NCI-H2171 (cell line): ENCODE data around the gene FCHO1.

ENCODE experiments used
- DNase-seq: peaks from one replicate; lab custom pipeline; 2025; lab: John Stamatoyannopoulos, UW

The FCHO1 gene

GRCh38 chr19:17733127-17733526 lies 18.1 kb upstream of the FCHO1 start:
- DNase-seq: no peak

- DNase-seq: no peak
These were observed 17.1 kb upstream of the FCHO1 start for GRCh38 chr19:17734146-17734545.

DNA sequence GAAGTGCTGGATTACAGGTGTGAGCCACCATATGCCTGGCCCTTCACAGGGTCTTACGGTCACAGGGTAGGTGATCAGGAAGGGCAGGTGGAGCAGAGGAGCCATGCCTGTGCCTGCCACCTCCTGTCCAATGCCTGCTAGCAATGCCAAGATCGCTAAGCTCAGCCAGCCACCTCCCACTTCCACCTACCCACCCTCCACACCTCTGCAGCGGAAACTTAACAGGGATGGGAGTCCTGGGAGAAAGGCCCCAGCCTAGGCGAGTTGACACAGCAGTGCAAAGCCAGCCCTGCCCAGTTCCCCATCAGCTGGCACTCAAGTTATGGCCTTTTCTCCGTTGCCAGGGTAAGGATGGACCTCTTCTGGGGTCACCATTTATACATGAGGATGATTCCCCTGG lies 15.9 kb upstream of the FCHO1 start:
- DNase-seq: no peak

DNA sequence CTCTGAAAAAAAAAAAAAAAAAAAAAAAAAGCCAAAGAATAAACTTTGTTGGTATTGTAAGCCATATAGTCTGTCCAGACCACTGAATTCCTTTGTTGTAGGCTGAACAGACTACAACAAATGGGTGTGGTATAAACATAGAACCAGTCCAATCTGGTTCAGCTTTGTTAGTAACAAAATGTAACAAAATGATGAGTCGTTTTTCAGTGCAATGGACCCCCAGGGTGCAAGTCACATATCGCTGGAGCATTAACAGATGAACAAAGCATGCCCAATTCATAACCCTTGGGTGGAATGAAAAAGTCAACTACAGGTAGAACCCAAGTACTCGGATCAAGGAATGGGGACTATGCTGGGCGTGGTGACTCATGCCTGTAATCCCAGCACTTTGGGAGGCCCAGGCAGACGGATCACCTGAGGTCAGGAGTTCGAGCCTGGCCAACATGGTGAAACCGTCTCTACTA lies 13.6 kb upstream of the FCHO1 start:
- no peak for DNase-seq

- DNase-seq: peak; percentile 91
These were observed 12.0 kb upstream of the FCHO1 start for GRCh38 chr19:17739121-17739875.

- DNase-seq: no peak
These were observed 9.8 kb upstream of the FCHO1 start for GRCh38 chr19:17741456-17741855.

DNA sequence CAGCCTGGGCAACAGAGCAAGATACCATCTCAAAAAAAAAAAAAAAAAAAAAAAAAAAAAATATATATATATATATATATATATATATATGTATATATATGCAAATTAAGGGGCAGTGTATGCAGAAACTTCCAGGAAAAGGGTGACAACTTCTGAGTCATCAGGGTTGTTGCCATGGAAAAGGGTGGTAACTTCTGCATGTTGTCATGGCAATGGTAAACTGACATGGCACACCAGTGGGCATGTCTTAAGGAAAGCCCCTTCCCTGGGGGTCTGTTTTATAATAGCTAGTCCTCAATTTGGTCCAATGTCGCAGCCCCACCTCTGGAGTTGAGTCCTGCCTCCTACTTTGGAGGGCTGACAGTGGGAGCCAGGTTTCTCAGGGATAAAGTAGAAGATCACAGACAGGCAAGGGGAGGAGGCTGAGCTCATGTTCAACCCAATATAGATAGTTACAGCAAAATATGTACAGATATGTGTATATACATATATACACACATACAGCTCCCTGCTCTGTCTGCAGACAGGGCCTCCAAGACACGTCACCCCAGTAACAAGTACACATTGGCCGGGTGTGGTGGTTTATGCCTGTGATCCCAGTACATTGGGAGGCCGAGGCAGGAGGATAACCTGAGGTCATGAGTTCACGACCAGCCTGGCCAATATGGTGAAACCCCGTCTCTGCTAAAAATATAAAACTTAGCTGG lies 7.2 kb upstream of the FCHO1 start:
- DNase-seq: no peak

DNA sequence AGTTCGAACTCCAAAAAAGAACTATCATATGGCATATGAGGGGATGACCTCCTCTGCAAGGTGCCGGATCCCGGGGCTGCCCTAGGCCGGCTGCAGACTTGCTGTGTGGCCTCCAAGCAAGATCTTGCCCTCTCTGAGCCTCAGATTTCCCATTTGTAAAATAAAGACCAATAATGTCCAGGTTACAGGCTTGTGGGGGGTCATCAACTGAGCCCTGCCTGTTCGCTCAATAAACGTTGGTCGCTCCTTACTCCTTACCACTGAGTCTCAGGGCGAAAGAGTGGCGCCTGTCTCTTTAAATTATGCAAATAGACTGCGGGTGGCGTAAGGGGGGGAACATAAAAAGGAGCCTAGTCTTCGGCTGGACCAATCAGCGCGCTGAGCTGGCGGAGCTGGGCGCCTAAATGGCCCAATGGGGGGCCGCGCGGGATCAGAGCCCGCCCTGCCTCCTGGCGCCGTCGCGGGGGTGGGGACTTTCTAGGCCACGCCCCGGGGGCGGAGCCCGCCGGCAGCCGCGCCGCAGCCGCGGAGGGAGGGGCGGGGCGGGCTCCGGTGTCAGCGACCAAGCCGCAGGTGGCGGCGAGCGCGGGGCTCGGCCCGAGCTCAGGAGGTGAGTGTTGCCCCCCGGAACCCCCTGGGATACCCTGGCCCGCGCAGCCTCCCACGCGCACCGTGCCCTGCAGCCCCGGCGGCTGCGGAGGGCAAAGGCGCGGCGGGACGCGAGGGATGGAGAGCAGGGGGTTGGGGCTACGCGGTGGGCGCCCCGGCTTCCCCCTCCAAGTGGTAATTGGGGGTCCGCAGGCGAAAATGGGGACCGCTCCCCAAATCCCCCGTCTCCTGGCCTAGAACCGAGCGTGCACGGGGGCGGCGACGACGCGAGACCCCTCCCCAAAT lies 3.8 kb upstream of the FCHO1 start:
- DNase-seq: peak; percentile 94

DNA sequence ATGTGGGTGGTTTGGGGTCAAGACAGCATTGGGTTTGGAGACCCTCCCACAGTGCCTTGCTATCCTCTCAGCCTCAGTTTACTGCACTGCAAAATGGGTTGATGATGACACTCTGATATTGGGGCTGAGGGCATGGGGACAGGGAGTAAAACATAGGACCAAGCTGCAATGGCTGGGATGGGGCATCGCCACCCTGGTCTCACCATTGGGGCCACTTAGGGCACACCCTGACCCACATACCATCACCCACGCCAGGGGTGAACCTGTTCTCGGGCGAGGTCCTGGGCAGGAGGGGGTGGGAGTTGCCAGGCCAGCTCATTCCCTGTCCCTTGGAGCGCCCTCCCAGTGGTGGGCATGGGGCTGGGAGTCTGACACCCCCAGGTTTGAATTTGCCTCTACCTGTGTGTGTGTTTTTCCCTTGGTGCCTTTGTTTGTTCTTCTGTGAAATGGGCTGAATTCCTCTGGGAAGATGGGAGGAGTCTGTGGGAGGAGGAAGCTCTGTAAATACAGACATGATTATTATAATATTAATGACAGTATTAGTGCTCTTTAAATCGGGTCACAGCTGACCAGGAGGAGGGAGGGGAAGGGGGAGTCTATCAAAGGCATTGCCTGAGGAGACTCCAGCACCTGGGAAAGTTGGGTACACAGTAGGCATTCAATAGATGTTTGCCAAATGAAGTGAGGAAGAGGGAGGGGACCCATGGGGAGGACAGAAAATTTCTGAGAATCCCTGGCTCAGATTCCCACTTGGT lies 2.2 kb upstream of the FCHO1 start:
- DNase-seq: no peak

- no peak for DNase-seq
These were observed 1.4 kb upstream of the FCHO1 start for GRCh38 chr19:17749912-17750317.

DNA sequence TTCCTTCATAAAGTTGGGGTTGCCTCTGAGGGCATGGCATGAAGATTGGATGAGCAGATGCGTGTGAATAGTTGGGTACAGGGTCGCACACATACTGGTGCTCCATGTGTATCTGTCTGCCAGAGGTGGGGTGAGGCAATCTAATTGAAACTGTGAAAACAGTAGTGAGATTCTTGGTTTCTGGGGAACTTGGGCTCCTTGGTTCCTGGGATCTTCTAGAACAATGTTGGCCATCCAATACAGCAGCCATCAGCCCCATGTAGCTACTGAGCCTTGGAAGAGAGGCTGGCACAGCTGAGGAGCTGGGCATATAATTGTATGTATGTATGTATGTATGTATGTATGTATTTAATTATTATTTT lies 616 bp downstream of the FCHO1 start:
- no peak for DNase-seq

DNA sequence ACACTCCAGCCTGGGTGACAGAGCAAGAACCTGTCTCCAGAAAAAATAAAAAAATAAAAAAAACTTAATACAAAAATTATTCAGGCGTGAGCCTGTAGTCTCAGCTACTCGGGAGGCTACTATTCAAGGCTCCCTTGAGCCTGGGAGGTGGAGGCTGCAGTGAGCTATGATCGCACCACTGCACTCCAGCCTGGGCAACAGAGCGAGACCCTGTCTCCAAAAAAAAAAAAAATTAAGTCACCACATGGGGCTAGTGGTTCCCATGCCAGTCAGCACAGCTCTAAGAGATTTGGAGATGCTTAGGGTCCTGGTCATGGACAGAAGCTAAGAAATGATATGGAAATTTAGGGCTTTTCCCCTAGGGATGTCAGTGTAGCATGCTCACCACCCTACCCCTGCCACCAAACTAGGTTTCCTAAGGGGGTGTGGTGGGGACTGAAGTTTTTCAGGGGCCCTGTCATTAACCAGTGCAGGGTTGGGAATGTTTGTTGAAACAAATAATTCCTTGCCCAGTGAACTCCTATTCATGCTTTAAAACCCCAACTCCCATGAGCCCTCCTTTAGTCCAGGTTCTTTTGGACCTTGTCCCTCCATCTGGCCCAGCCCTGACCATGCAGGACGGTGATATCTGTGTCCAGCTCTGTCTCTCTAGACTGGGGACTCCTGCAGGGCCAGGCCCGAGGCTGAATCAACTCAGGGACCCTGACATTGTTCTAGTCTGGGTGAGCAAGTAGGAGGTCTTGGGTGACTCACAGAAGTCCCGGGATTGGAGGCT lies 1.8 kb downstream of the FCHO1 start:
- DNase-seq: no peak

DNA sequence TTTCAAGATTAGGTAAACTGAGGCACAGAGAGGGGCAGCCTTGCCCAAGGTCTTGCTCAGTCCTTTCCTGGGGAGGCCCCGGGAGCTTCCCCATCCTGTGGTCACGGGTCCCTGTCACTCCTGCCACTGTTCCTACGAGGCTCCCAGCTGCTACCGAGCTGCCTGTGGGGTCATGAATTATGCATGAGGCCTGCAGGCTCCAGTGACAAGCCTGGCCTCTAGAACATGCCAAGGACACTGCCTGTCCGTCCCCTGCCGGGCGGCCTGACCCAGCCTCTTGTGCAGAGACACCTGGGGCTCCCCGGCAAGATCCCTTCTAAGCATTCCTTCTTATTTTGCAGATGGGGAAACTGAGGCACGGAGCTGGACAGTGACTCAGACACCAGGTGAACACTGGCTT lies 2.7 kb downstream of the FCHO1 start:
- no peak for DNase-seq

- DNase-seq: no peak
These were observed 3.6 kb downstream of the FCHO1 start for GRCh38 chr19:17754634-17755442.

- no peak for DNase-seq
These were observed 4.2 kb downstream of the FCHO1 start for GRCh38 chr19:17755443-17755890.

- peak; percentile 76 for DNase-seq
These were observed 4.8 kb downstream of the FCHO1 start for GRCh38 chr19:17755977-17756670.

DNA sequence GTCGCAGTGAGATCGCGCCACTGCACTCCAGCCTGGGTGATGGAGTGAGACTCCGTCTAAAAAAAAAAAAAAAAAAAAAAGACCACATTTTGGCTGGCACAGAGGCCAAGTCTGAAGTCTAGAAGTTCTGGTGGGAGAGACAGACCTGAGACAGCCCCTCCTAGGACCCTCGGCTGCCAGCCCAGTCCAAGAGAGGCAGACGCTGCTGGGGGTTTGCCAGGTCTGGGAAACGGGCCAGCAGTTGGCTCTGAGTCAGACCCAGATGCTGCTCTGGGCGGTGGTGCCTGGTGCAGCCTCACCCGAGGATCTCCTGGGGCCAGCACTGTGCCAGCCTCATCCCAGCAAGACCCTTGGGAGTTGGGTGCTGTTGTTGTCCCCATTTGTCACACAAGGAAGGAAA lies 5.8 kb downstream of the FCHO1 start:
- peak; percentile 80 for DNase-seq

DNA sequence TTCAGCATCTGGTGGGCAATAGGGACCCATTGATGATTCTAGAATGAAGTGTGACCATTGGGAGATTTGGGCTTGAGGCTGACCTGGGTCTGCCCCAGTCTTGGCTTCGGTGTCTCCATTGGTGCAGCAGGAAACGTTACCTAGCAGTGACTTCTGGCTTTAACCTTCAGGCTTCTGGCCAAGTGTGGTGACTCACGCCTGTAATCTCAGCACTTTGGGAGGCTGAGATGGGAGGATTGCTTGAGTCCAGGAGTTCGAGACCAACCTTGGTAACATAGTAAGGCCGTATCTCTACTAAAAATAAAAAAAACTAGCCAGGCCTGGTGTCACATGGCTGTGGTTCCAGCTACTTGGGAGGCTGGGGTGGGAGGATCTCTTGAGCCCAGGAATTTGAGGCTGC lies 7.2 kb downstream of the FCHO1 start:
- DNase-seq: no peak

- DNase-seq: no peak
These were observed 9.9 kb downstream of the FCHO1 start for GRCh38 chr19:17761148-17761547.
